AG04450 (cell line): ENCODE measurements around the gene ABCC5. TPM values are rescaled to one million over a fixed set of nuclear protein-coding genes. Genes with fewer than 3 reads are reported as not detected.

Experiments
- CTCF ChIA-PET: fragments of 300-600, 350-600 bp; formaldehyde crosslinking; extraction: SDS; loops from one replicate; lab custom pipeline; 2022; ENCODE audit warnings: antibody characterized with exemption, inconsistent platforms; lab: Charles Lee
- POLR2A ChIA-PET: fragments of 350-600 bp; formaldehyde crosslinking; extraction: SDS; loops from one replicate; lab custom pipeline; 2021; ENCODE audit warnings: antibody characterized with exemption, inconsistent platforms; lab: Yijun Ruan, JAX
- DNase-seq: peaks from one replicate; pipeline ENCODE4 v3.0.0-alpha.2; 2011; ENCODE audit warnings: low read depth, low spot score
- H3K27ac ChIP-seq: one replicate; pipeline ENCODE4 v1.5.1; 2012; ENCODE audit warnings: low read depth, low read length, control low read depth
- H3K27me3 ChIP-seq: one replicate; pipeline ENCODE4 v1.6.0; 2012; ENCODE audit warnings: low read length; ENCODE audit not compliant: control insufficient read depth, insufficient read depth
- H3K4me3 ChIP-seq: 2 replicates; pipeline ENCODE4 v1.5.1; 2011; ENCODE audit warnings: mild to moderate bottlenecking, low read depth, low read length, control low read depth
- H3K9me3 ChIP-seq: 2 replicates; pipeline ENCODE4 v1.5.1; 2012; ENCODE audit warnings: low read length; ENCODE audit not compliant: control insufficient read depth, insufficient read depth
- polyA plus RNA-seq: library from polyadenylated mRNA; depleted of rRNA; stranded (reverse); fragments of >200 nt; gene quantifications from 2 replicates; pipeline ENCODE4 v1.2.3, GENCODE V29; 2011
- TF ChIP-seq, protein P1 (sequence below): IDR thresholded peaks from 2 replicates; pipeline ENCODE4 v1.5.1; 2011; ENCODE audit warnings: low read depth, low read length, control low read depth, inconsistent platforms

Gene ABCC5
- polyA plus RNA-seq, 1 experiment = 30.6 TPM

DNA sequence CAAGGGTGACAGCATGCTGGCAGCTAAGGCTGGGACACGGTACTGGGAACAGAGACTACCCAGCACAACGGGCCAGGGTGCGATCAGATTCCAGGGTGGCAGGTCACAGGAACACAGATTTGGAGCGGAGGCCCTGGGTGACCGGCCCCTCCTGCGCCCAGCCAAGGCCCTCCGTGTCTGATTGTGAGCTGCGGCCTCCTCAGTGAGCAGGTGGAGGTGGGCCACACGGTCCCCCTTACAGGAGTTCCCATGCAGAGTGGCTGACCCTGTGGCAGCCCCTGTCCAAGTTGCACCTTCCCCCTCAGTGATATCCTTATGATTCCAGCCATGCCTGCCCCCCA is 104.1 kb downstream of the ABCC5 start:
- Histone ChIP-seq H3K9me3 (no peaks in the 10 kb centered on the region), H3K27me3 (peaks cover 3% of the 10 kb centered on the region), H3K27ac (no peak overlapping the region), H3K4me3 (no peak overlapping the region)
- POLR2A ChIA-PET = no interaction called here
- TF ChIP-seq, protein P1, sequence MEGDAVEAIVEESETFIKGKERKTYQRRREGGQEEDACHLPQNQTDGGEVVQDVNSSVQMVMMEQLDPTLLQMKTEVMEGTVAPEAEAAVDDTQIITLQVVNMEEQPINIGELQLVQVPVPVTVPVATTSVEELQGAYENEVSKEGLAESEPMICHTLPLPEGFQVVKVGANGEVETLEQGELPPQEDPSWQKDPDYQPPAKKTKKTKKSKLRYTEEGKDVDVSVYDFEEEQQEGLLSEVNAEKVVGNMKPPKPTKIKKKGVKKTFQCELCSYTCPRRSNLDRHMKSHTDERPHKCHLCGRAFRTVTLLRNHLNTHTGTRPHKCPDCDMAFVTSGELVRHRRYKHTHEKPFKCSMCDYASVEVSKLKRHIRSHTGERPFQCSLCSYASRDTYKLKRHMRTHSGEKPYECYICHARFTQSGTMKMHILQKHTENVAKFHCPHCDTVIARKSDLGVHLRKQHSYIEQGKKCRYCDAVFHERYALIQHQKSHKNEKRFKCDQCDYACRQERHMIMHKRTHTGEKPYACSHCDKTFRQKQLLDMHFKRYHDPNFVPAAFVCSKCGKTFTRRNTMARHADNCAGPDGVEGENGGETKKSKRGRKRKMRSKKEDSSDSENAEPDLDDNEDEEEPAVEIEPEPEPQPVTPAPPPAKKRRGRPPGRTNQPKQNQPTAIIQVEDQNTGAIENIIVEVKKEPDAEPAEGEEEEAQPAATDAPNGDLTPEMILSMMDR = no peak
- no peak for DNase-seq
- CTCF ChIA-PET = no interaction called here

DNA sequence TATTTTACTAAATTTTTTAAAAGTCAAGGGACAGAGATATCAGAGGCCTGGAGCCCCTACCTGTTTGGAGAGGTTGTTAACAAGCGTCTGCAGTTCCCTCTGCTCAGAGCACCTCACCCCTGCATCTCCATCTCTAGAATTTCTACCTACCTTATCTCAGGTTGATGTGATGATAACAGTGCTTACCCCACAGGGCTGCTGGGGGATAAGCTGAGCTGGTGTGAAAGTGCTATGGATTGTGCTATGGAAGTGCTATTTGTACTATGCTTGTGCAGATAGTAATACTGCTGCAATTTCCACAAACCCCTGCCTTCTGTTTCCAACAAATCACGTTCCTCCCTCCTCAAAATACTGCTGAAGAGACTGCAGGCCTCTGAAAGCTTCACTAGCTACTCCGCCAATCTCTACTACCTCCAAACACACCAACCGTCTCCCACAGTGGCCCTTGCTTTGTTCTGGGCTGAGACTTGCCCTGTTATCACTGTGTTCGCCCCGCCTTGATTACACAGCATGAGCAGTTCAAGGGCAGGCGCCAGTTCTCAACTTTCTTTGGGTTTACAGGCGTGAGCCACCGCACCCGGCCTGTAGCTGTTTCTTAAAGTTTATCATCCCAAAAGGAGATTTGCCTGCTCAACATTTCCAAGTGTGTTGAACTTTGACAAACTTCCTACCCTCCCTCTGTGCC is 104.6 kb downstream of the ABCC5 start:
- Histone ChIP-seq H3K9me3 (no peaks in the 10 kb centered on the region), H3K4me3 (no peak overlapping the region), H3K27me3 (peaks cover 3% of the 10 kb centered on the region), H3K27ac (no peak overlapping the region)
- DNase-seq = no peak
- ChIA-PET POLR2A (no interaction called here), CTCF (no interaction called here)
- TF ChIP-seq, protein P1 = no peak

- CTCF ChIA-PET = no interaction called here
- TF ChIP-seq, protein P1 = no peak
- Histone ChIP-seq H3K27me3 (peaks cover 3% of the 10 kb centered on the region), H3K9me3 (no peaks in the 10 kb centered on the region), H3K4me3 (no peak overlapping the region), H3K27ac (no peak overlapping the region)
- no peak for DNase-seq
- POLR2A ChIA-PET = no interaction called here
Measured at GRCh38 chr3:183911763-183912506, 105.7 kb downstream of the ABCC5 start.

- POLR2A ChIA-PET = no interaction called here
- DNase-seq = no peak
- H3K27me3 ChIP-seq = peaks cover 3% of the 10 kb centered on the region
- H3K27ac ChIP-seq = no peak overlapping the region
- no peak overlapping the region for H3K4me3 ChIP-seq
- CTCF ChIA-PET = interaction anchor here (1.6 kb wide), 1 partner anchor 27 kb away, joined by 3 read pairs; no protein-coding TSS in a partner anchor
- TF ChIP-seq, protein P1 = no peak
- H3K9me3 ChIP-seq = no peaks in the 10 kb centered on the region
Measured at GRCh38 chr3:183911087-183911486, 106.6 kb downstream of the ABCC5 start.

DNA sequence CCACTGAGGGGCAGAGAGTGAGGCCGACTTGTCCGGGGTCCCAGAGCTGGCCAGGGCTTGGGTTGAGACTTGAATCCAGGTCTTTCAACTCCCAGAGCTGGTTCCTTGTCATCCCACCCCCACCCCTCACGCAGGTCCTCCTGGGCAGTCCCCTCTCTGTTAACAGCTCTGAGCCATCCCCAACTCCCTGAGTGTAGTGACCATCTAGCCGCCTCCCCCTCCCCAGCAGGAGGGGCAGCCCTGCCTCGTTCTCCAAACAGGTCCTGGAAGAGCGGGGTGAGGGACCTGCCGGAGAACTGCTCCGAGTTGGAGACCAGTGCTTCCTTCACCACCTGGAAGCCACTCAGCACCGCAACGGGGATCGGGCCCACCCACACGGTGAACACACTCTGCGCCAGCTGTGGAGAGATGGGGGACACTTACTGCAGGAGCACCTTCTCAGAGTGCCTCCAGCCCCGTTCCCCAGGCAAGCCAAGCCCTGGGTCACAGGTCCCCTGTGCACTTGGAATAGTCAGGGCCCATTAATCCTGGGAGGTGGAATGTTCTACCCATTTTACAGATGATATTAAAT is 108.6 kb downstream of the ABCC5 start:
- CTCF ChIA-PET = interaction anchor here (0.6 kb wide), 1 partner anchor 14 kb away, joined by 4 read pairs; no protein-coding TSS in a partner anchor
- H3K27ac ChIP-seq = no peak overlapping the region
- no peaks in the 10 kb centered on the region; the same call in 1 of the 2 replicates for H3K9me3 ChIP-seq
- no peak overlapping the region for H3K4me3 ChIP-seq
- POLR2A ChIA-PET = interaction anchor here (0.6 kb wide), 1 partner anchor 396 kb away, joined by 5 read pairs; no protein-coding TSS in a partner anchor
- DNase-seq = no peak
- TF ChIP-seq, protein P1 = no peak
- peaks cover 3% of the 10 kb centered on the region for H3K27me3 ChIP-seq
